Glutamatergic neuron (in vitro differentiated cells): ENCODE results near the gene TMIGD1. TPM values are rescaled to one million over a fixed set of nuclear protein-coding genes. Genes with fewer than 3 reads are reported as not detected.

Experiments used
- DNase-seq: peaks from one replicate; pipeline ENCODE4 v3.0.0; 2022
- H3K27ac Mint-ChIP-seq: one replicate; pipeline ENCODE4 v1.8.0; 2020; ENCODE audit warnings: mild to moderate bottlenecking, mixed read lengths, inconsistent platforms; ENCODE audit not compliant: unreplicated experiment
- H3K27me3 Mint-ChIP-seq: one replicate; pipeline ENCODE4 v1.8.0; 2020; ENCODE audit warnings: mild to moderate bottlenecking, moderate library complexity, mixed read lengths, inconsistent platforms; ENCODE audit not compliant: unreplicated experiment
- H3K36me3 Mint-ChIP-seq: one replicate; pipeline ENCODE4 v1.8.0; 2020; ENCODE audit warnings: mild to moderate bottlenecking, mixed read lengths, inconsistent platforms; ENCODE audit not compliant: unreplicated experiment
- H3K4me1 Mint-ChIP-seq: one replicate; pipeline ENCODE4 v1.8.0; 2020; ENCODE audit warnings: mild to moderate bottlenecking, low read depth, mixed read lengths, inconsistent platforms; ENCODE audit not compliant: unreplicated experiment
- H3K4me3 Mint-ChIP-seq: one replicate; pipeline ENCODE4 v1.8.0; 2020; ENCODE audit warnings: mild to moderate bottlenecking, mixed read lengths, inconsistent platforms; ENCODE audit not compliant: unreplicated experiment
- H3K9me3 Mint-ChIP-seq: one replicate; pipeline ENCODE4 v1.8.0; 2020; ENCODE audit warnings: mild to moderate bottlenecking, moderate library complexity, mixed read lengths, inconsistent platforms; ENCODE audit not compliant: unreplicated experiment
- CTCF ChIP-seq: fragments of 200-600 bp; sonication (generic); IDR thresholded peaks from one replicate; pipeline ENCODE4 v1.5.0; 2021; ENCODE audit not compliant: partially characterized antibody, unreplicated experiment
- total RNA-seq: library from RNA; stranded (reverse); fragmentation: NEBNext Ultra II Directional; extraction: Animal tissue kit (Norgen Biotek cat#: 25700); gene quantifications from one replicate; pipeline ENCODE4 v1.2.1, GENCODE V29; 2021; ENCODE audit not compliant: unreplicated experiment

The TMIGD1 gene
- total RNA-seq, 1 donor from 2014 or later: not detected

GRCh38 chr17:30360086-30360808 lies 26.4 kb upstream of the TMIGD1 start:
- no peak for TF ChIP-seq CTCF
- Mint-ChIP-seq H3K4me1 (no peaks in the 10 kb centered on the region), H3K27me3 (no peaks in the 10 kb centered on the region), H3K36me3 (peaks cover 4% of the 10 kb centered on the region), H3K9me3 (peaks cover 2% of the 10 kb centered on the region), H3K27ac (no peak overlapping the region), H3K4me3 (no peak overlapping the region)
- DNase-seq: no peak

- H3K4me1 Mint-ChIP-seq: no peaks in the 10 kb centered on the region
- DNase-seq: no peak
- H3K4me3 Mint-ChIP-seq: no peak overlapping the region
- H3K9me3 Mint-ChIP-seq: peaks cover 2% of the 10 kb centered on the region
- H3K36me3 Mint-ChIP-seq: peaks cover 4% of the 10 kb centered on the region
- H3K27me3 Mint-ChIP-seq: no peaks in the 10 kb centered on the region
- no peak for TF ChIP-seq CTCF
- H3K27ac Mint-ChIP-seq: no peak overlapping the region
Observed at GRCh38 chr17:30358055-30358760, 24.4 kb upstream of the TMIGD1 start.

GRCh38 chr17:30357476-30357875 lies 23.6 kb upstream of the TMIGD1 start:
- peaks cover 4% of the 10 kb centered on the region for H3K36me3 Mint-ChIP-seq
- H3K27me3 Mint-ChIP-seq: no peaks in the 10 kb centered on the region
- no peaks in the 10 kb centered on the region for H3K4me1 Mint-ChIP-seq
- no peak for DNase-seq
- H3K4me3 Mint-ChIP-seq: no peak overlapping the region
- no peak for TF ChIP-seq CTCF
- peaks cover 2% of the 10 kb centered on the region for H3K9me3 Mint-ChIP-seq
- H3K27ac Mint-ChIP-seq: no peak overlapping the region

GRCh38 chr17:30354701-30355100 lies 20.8 kb upstream of the TMIGD1 start:
- Mint-ChIP-seq H3K27ac (no peak overlapping the region), H3K4me3 (no peak overlapping the region), H3K36me3 (peaks cover 4% of the 10 kb centered on the region), H3K27me3 (no peaks in the 10 kb centered on the region), H3K4me1 (no peaks in the 10 kb centered on the region), H3K9me3 (peaks cover 2% of the 10 kb centered on the region)
- DNase-seq: no peak
- no peak for TF ChIP-seq CTCF

GRCh38 chr17:30352240-30352814 lies 18.5 kb upstream of the TMIGD1 start:
- H3K27ac Mint-ChIP-seq: no peak overlapping the region
- DNase-seq: no peak
- no peak for TF ChIP-seq CTCF

More at GRCh38 chr17:30352240-30352814, 18.5 kb upstream of the TMIGD1 start:
- H3K27me3 Mint-ChIP-seq: no peaks in the 10 kb centered on the region
- H3K4me3 Mint-ChIP-seq: no peak overlapping the region
- peaks cover 2% of the 10 kb centered on the region for H3K9me3 Mint-ChIP-seq
- H3K4me1 Mint-ChIP-seq: no peaks in the 10 kb centered on the region
- peaks cover 4% of the 10 kb centered on the region for H3K36me3 Mint-ChIP-seq
